HG03354 (cell line): ENCODE measurements around the gene TMEM240.
"Not testable (repeated sequence)": the region's sequence is repeated elsewhere in the genome, so short reads cannot be mapped to it uniquely, and the experiment has no call there.

Experiments used
- ATAC-seq: cut with Tn5 transposase; IDR thresholded peaks from one replicate; pipeline ENCODE4 v1.9.1; 2021; ENCODE audit warnings: mild to moderate bottlenecking; ENCODE audit not compliant: unreplicated experiment, poor library complexity, severe bottlenecking

TMEM240 gene

GRCh38 chr1:1559066-1559465 lies 18.6 kb upstream of the TMEM240 start:
- no peak for ATAC-seq

- ATAC-seq, result no peak
Measured at GRCh38 chr1:1558591-1558990, 18.2 kb upstream of the TMEM240 start.

- not testable (repeated sequence) for ATAC-seq
Measured at GRCh38 chr1:1557688-1558087, 17.3 kb upstream of the TMEM240 start.

DNA sequence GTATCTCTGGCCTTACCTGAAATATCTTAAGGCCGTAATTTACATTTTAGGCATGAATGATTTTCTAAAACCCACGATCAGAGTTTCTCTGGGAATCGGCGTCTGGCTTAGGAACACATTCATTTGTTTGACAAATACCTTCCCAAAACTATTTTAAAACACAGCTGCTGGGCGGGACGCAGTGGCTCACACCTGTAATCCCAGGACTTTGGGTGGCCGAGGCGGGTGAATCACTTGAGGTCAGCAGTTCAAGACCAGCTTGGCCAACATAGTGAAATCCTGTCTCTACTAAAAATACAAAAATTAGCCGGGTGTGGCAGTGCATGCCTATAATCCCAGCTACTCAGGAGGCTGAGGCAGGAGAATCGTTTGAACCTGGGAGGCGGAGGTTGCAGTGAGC lies 16.5 kb upstream of the TMEM240 start:
- not testable (repeated sequence) for ATAC-seq

GRCh38 chr1:1556505-1556904 lies 16.1 kb upstream of the TMEM240 start:
- ATAC-seq, result no peak

DNA sequence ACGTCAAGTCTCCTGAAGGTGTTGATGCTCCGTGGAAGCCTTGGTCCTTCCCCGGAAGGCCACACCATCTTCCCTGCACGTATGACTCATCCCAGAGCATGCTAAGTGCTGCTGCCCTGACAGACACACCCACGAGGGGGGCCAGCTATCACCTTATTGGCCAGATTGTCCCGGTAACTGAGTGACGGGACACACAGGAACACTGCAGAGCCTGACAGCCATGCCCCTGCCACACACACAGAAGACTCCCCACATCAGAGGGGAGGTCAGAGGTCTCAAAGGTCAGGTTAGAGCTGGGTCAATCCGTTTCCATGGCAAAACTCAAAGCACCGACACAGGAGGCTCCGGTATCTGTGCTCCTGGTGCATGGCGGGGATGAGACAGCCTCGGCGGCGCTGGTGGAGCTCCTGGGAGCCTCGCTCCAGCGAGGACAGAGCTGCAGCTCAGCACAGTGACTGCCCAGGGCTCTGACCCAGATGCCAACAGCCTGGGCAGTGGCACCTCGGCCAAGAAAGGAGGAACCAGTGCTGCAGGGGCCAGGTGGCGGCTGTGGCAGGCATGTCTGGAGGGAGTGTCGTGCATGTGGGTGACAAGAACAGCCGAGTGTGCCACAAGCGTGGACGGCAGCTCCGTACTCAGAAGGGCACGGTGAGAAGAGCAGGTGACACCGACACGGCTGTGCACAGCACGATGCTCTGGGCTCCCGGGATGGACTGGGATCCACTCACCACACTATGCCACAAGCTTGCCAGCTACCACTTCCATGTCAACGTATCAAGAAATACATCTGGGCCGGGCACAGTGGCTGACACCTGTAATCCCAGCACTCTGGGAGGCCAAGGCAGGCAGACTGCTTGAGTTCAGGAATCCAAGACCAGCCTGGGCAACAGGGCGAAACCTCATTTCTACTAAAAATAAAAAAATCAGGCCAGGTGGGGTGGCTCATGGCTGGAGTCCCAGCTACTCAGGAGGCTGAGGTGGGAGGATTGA lies 14.8 kb upstream of the TMEM240 start:
- no peak for ATAC-seq

- ATAC-seq, result no peak
Measured at GRCh38 chr1:1554550-1554925, 14.1 kb upstream of the TMEM240 start.

- ATAC-seq, result no peak
Measured at GRCh38 chr1:1553821-1554494, 13.5 kb upstream of the TMEM240 start.

GRCh38 chr1:1552263-1552639 lies 11.8 kb upstream of the TMEM240 start:
- no peak for ATAC-seq

GRCh38 chr1:1551524-1552262 lies 11.3 kb upstream of the TMEM240 start:
- ATAC-seq, result no peak

DNA sequence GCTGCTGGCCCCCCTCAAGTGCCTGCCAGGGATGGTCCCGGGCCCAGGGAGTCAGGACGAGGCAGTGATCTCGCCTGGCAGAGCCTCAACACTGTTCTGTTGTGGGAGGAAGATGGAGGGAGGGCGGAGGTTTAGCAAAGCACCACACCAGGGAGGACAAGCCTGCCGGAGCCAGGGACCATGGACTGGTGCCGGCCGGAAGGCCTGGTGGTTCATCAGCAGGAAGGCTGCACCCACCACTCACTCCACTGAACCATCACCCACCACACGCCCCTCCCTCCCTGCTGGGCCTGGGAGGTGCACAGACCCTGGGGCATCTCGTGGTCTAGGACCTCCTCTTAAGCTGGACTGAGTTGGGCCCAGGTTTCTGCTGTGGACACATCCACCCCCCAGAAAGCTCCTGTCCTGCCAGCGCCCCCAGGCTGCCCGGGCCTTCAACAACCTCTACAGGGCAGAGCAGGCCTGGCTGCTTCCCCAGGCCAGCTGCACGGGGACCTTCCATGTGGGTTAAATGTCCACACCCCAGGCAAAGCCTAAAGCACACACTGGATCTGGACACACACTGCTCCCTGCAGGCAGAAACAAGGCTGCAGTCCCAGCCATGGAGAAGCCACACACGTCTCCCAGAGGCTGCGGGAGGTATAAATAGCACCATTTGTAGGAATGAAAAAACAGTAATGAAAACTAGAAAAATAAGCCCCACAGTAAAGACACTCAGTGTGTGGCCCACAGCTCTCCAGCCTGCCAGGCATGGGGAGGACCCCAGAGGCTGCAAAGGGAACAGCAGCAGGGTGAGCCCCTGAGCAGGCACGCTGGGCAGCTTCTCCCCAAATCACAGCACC lies 10.4 kb upstream of the TMEM240 start:
- no peak for ATAC-seq

DNA sequence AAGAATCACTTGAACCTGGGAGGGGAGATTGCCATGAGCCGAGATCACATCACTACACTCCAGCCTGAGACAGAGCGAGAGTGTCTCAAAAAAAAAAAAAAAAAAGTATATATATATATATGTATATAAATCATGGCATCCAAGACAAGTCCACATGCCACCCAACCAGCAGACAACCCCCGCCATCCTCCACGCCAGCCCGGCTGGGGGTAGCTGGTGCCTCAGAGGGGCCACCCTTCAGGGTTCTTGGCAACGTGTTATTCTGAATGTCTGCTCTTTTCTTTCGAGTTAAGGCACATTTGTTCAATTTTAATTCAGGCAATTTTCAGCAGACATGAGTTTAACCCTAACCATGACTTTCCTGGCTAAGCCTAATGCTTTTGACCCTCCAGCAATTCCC lies 9.7 kb upstream of the TMEM240 start:
- no peak for ATAC-seq

DNA sequence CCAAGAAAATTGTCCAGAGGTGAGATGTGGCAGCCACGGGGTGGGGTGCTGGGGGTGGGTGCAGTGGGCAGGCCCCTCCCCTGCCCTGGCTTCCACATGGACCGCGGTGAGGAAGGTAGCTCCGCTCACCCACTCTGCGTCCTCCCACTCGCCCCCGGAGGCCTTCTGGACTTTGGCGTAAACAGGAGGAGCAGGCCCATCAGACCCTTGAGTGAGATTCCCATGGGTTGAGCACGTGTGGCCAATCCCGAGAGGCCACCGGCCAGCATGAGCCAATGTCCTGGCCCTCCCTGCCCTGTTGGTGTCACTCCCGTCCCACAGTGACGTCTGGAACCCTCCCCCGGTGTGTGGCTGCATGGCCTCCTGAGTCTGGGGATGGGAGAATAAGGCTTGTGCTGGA lies 8.2 kb upstream of the TMEM240 start:
- no peak for ATAC-seq

- no peak for ATAC-seq
Measured at GRCh38 chr1:1547476-1547875, 7.1 kb upstream of the TMEM240 start.

- no peak for ATAC-seq
Measured at GRCh38 chr1:1547011-1547410, 6.6 kb upstream of the TMEM240 start.

GRCh38 chr1:1545946-1546737 lies 5.7 kb upstream of the TMEM240 start:
- ATAC-seq, result no peak

- no peak for ATAC-seq
Measured at GRCh38 chr1:1544544-1544943, 4.1 kb upstream of the TMEM240 start.

DNA sequence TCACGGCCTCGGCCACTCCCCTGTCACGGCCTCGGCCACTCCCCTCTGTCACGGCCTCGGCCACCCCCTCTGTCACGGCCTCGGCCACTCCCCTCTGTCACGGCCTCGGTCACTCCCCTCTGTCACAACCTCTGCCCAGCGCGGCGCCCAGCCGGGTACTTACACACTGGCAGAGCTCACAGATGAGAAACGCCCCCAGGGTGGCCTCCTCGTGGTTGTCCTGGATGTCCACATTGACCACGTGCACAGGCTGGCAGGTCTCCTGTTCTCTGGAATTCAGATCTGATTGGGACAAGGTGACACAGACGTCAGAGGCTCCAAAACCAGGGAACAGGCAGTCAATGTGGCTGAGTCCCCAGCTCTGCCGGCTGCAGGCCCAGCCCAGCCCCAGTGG lies 3.3 kb upstream of the TMEM240 start:
- no peak for ATAC-seq
